ENCODE data around the gene MICALL2. TPM values are rescaled to one million over a fixed set of nuclear protein-coding genes. Genes with fewer than 3 reads are reported as not detected.

The MICALL2 gene
- total RNA-seq, 1 donor from 2014 or later, result 14.7 TPM

GRCh38 chr7:1457949-1458682 is 1.2 kb downstream of the MICALL2 start:
- peak overlapping the region; percentile 84 for H3K4me3 ChIP-seq (ENCODE audit: low read depth, low read length)
- no peak for DNase-seq (ENCODE audit: low read depth)
- TF ChIP-seq CTCF (IDR thresholded peaks at IDR 0.05; ENCODE audit: insufficient read depth, low read length, poor library complexity, severe bottlenecking), result no peak
- H3K27me3 ChIP-seq (ENCODE audit: control insufficient read depth, insufficient read depth, low read length), result no peaks in the 10 kb centered on the region
- H3K36me3 ChIP-seq (ENCODE audit: control insufficient read depth, insufficient read depth, low read length), result no peaks in the 10 kb centered on the region

- TF ChIP-seq CTCF (IDR thresholded peaks at IDR 0.05; ENCODE audit: insufficient read depth, low read length, poor library complexity, severe bottlenecking), result no peak
- Histone ChIP-seq H3K36me3 (ENCODE audit: control insufficient read depth, insufficient read depth, low read length) (no peaks in the 10 kb centered on the region), H3K4me3 (ENCODE audit: low read depth, low read length) (peak overlapping the region; percentile 84), H3K27me3 (ENCODE audit: control insufficient read depth, insufficient read depth, low read length) (no peaks in the 10 kb centered on the region)
- DNase-seq (ENCODE audit: low read depth), result no peak
Measured at GRCh38 chr7:1457059-1457948, 2.0 kb downstream of the MICALL2 start.

GRCh38 chr7:1455955-1456354 is 3.3 kb downstream of the MICALL2 start:
- DNase-seq (ENCODE audit: low read depth), result no peak
- no peak for TF ChIP-seq CTCF (IDR thresholded peaks at IDR 0.05; ENCODE audit: insufficient read depth, low read length, poor library complexity, severe bottlenecking)
- H3K4me3 ChIP-seq (ENCODE audit: low read depth, low read length), result no peak overlapping the region
- H3K27me3 ChIP-seq (ENCODE audit: control insufficient read depth, insufficient read depth, low read length), result no peaks in the 10 kb centered on the region
- no peaks in the 10 kb centered on the region for H3K36me3 ChIP-seq (ENCODE audit: control insufficient read depth, insufficient read depth, low read length)

GRCh38 chr7:1455241-1455939 is 3.9 kb downstream of the MICALL2 start:
- no peak overlapping the region for H3K4me3 ChIP-seq (ENCODE audit: low read depth, low read length)
- no peaks in the 10 kb centered on the region for H3K36me3 ChIP-seq (ENCODE audit: control insufficient read depth, insufficient read depth, low read length)
- peak; percentile 34 for DNase-seq (ENCODE audit: low read depth)
- H3K27me3 ChIP-seq (ENCODE audit: control insufficient read depth, insufficient read depth, low read length), result no peaks in the 10 kb centered on the region
- no peak for TF ChIP-seq CTCF (IDR thresholded peaks at IDR 0.05; ENCODE audit: insufficient read depth, low read length, poor library complexity, severe bottlenecking)

GRCh38 chr7:1454542-1454941 is 4.7 kb downstream of the MICALL2 start:
- no peak for TF ChIP-seq CTCF (IDR thresholded peaks at IDR 0.05; ENCODE audit: insufficient read depth, low read length, poor library complexity, severe bottlenecking)
- H3K4me3 ChIP-seq (ENCODE audit: low read depth, low read length), result no peak overlapping the region

More at GRCh38 chr7:1454542-1454941, 4.7 kb downstream of the MICALL2 start:
- DNase-seq (ENCODE audit: low read depth), result no peak
- Histone ChIP-seq H3K36me3 (ENCODE audit: control insufficient read depth, insufficient read depth, low read length) (no peaks in the 10 kb centered on the region), H3K27me3 (ENCODE audit: control insufficient read depth, insufficient read depth, low read length) (no peaks in the 10 kb centered on the region)

Data from kidney epithelial cell (primary cell).